ENCODE results near the gene KCNQ1OT1.

Gene KCNQ1OT1

GRCh38 chr11:2666401-2666741, 33.4 kb downstream of the KCNQ1OT1 start:
- no peak for DNase-seq

DNA sequence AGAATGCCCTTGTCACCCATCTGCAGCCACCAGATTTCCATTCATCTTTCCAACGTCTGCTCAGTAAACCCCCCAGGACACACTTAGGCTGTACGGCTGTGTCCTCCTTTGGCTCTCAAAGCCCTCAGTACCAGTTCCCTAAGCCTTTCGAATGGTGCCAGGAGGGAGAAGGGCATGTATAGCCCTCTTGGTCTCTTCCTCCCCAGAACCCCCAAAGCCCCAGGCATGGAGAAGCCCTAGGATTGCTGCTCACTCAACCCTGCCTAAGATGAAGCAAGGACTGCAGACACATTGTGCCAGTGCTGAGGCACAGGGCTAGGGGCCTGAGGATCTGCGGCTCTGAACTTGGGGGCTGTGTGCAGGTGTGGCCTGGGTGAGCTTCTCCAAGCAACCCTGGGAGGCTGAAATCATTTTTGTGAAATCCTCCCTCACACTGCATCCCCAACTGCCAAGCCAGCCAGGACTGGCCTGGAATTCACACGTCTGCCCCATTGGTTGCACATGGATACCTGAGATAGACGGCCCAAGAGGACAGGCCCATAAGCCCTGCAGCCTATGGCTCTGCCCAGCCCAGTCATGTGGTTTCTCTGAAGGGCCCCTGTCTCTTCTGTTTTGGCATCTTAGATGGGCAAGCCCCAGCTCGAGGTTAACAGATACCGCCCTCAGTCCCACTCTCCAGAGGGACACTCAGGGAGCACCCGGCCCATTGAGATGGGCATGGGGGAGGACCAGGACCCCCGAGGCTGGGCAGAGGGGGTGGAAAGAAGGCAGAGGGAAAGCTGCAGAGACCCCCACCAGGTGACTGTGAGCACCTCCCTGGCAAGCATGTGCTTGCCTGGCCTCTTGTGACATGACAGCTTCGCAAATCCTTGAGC, 34.0 kb downstream of the KCNQ1OT1 start:
- DNase-seq, result no peak

GRCh38 chr11:2664791-2665525, 34.8 kb downstream of the KCNQ1OT1 start:
- no peak for DNase-seq

- DNase-seq, result no peak
Observed at GRCh38 chr11:2664376-2664775, 35.4 kb downstream of the KCNQ1OT1 start.

DNA sequence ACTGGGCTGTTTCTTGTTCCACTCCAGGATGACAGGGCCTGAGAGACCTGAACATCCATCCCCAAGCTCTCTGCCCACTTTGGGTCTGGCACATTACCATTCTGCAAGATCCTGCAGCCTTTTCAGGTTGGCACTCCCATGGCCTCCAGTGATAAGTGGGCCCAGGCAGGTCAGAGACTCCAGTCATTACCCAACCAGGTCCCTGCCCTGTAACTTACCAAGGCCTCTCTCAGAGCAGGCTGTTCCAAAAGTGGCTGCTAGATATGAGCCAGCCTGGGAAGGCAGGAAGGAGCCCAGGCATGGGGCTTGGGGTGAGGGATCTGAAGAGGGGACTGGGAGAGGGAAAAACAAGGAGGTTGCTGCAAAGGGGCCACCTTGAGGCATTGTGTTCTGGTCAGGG, 35.9 kb downstream of the KCNQ1OT1 start:
- no peak for DNase-seq

DNA sequence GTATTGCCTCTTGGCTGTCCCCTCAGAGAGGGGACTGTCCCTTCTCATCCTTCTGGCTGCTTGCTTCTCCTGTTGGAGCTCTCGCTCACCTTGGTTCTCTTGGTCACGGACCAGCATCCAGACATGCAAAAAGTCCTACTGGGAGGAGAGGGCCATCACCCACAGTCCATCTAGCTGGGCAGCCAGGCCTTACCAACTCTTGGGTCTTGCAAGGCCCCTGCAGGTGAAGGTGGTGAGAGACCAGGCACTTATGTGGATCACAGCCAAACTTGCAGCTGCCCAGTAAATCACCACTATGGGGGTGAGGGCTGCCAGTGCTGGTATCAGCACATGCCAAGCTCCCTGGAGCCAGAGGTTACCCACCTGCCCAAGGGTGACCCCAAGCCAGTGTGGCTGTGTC, 36.3 kb downstream of the KCNQ1OT1 start:
- no peak for DNase-seq

DNA sequence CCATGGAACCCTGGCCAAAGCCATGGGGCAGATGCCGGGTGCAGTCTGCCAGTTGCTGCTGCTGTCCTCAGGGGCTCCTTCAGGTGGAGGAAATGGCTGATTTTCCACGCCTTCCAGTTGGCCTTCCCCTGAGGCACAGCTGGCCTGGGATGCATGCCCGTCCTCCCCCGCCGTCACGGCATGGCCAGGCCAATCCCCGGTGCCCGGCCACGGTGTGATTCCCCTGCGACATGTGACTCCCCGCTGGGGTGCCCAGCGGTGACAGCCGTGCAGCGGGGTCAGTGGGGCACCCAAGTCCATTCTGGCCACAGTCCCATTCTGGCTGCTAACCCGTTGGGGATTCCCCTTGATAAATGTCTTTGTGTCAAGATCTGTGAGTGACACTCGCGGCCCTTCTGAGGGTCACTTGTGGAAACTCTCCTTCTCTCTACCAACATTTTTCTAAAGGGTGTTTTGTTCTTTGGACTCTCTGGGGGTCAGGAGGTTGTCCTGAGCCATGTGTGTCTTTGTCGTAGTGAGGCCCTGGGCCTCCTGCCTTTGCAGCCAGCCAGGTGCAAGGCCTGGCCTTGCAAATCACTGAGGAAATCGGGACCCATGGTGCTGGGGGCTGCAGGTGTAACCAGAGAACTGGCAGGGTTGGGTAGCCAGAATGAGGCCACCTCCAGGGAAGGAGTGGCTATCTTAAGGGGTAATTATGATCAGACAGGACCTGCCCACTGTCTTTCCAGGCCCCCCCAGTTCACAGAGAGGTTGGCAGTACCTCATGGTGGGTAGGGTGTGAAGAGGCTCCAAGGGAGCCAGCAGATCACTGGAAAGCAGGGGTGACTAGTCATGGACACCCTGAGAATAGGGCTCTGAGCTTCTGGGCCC, 37.1 kb downstream of the KCNQ1OT1 start:
- no peak for DNase-seq

DNA sequence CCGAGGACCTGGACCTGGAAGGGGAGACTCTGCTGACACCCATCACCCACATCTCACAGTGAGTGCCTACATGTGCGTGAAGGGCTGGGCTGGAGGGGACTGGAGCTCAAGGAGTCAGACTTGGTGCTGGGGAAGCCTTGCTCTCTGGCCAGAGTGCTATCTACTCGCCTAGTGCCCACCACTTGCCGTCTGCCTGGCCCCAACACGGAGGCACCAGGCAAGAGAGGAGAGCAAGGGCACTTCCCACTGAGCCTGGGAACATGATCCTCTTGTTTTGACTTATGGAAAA, 37.8 kb downstream of the KCNQ1OT1 start:
- DNase-seq, result no peak

DNA sequence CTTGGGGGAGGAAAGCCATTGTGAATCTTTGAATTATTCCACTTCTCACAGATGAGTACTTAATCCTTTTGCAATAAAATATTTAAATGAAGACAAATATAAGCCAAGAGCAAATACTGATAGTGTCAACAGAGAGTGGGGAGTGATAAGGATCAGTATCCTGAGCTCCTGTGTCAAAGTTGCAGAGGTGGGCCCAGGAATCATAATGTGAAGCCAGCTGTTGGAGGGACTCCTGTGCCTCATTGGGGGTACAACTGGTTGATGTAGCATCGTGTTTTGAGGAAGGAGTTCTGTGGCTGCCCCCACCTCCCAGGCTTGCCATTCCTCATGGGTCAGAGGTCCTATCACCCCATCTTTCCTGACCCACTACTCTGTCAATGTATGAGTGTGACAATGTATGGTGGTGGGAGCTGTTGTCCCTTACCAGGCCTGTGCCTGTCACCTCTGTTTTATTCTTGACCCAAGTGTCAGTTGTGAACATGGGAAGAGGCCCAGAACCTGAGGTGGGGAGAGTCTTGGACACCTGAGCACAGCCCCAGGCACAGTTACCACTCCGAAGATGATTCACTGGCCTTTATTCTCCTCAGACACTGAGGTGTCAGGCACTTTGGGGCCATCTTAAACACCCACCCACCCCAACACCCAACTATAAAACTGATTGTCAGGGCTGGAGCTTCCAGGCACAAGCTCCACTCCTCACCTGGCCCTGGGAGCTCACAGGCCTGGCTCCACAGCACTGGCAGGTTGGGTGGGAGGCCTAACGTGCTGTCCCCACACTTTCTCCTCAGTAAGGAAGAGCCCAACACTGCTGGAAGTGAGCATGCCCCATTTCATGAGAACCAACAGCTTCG, 38.4 kb downstream of the KCNQ1OT1 start:
- DNase-seq, result no peak

- DNase-seq, result no peak
Observed at GRCh38 chr11:2660357-2660939, 39.3 kb downstream of the KCNQ1OT1 start.

GRCh38 chr11:2657697-2658284, 42.0 kb downstream of the KCNQ1OT1 start:
- DNase-seq, result no peak

DNA sequence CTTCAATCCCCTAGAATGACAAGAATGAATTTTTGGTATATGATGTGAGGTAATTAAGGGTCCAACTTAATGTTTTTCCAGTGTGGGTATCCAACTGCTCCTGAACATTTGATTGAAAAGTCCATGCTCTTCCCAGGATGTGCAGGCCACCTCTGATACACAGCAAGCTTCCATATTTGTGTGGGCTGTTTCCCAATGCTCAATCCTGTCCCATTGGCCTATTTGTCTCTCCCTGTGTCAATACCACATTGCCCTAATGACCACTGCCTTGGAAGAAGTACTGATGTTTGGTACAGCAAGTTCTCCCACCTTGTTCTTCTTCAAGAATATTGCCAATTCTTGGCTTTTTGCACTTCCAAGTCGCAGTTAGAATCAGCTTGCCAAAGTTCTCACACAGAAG, 42.9 kb downstream of the KCNQ1OT1 start:
- no peak for DNase-seq

DNA sequence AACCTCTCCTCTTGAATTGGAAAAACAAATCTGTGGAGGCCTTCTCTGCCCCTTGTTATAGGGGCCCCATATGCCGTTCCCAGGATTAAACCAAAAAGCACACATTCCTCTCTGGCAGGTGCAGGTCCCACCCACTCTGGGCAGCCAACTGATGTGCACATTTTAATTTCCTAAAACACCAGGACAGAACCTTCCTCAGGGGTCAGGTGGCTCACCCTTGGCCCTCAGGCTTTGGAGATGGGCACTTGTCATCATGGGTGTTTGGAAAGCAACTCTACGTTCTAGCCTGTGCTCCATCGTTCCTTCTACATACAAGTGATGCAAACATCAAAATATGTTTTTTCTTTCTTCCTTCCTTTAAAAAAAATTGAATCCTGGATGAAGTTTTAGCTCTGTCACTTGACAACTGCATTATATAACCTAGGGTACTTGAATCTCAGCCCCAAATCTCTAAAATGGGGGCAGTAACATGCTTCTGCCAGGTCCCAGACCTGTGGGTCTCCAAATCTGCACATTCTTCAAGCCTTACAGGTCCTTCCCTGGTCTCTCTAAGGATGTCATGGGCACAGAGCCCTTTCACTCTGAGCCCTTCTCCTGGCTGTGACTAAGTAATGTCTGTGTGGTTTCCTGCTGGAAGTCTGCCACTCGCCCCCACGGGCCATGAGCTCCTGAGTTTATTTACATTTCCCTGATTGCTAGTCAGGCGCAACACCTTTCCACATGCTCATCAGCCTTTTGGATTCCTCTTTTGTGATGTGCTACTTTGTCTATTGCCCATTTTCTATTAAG, 43.8 kb downstream of the KCNQ1OT1 start:
- no peak for DNase-seq

DNA sequence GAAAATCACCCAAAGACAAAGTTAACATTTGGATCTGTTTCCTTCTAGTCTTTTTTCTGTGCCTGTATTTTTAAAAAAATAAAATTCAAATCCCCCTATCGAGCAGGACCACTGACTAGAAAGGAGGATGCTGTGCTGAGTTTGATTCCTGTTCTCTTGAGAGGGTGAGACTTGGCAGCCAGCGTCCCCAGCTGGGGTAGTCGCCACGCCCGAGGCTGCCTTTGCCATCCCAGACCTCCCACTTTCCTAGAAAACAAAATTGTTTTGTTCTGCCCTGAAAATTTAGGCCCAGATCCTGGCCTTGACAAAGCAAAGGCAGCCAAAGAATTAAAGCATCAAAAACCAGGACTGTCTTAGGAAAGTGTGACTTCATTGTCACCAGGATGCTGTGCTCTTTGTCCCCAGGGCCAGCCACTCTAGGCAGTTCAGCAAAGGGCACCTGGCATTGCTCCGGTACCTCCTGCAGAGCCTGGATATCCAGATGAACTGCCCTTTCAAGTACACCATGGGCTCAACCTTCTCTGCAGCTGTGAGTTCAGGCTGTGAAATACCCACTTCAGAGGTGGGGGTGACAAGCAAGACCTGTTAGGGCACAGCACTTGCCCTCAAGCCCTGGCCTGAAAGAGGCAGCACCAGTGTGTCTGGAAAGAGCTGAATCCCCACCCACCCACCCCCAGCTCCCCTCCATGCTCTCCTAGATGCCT, 44.6 kb downstream of the KCNQ1OT1 start:
- no peak for DNase-seq

DNA sequence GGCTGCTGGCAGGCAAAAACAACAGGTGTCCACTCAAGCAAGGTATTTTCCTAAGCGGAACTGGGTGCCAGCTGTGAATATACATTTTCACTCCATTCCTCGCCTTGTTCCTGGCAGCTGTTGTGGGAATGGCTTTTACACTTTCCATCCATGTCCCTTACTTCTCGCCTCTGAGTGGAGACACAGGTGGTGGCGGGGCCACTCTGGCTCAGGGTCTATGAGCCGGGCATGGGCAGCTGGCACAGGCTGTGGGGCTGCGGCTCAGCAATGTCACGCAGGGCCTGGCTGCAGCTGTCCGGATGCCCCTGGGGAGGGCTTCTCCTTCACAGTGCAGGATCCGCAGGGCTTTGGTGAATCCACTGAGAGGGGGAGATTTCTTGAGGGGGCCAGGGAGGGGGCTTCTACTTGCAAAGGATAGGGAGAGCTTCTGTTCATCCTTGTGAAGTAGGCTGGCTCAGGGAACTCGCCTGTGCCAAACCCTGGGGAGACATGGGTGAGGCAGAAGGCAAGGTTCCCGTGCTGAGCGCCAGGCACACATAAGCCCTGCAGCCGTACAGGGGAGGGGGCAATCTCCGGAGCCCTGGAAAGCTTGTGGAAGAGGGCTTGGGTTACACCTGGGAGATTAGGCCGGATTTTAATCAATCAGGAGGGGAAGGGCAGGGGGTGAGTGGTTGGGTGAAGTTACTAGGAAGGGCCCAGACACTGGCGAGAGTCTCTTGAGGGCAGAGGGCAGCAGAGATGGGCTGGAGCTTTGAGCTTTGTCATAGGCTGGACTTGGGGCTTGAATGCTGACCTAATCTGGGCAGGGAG, 45.7 kb downstream of the KCNQ1OT1 start:
- no peak for DNase-seq

- DNase-seq, result no peak
Observed at GRCh38 chr11:2653198-2653551, 46.6 kb downstream of the KCNQ1OT1 start.

DNA sequence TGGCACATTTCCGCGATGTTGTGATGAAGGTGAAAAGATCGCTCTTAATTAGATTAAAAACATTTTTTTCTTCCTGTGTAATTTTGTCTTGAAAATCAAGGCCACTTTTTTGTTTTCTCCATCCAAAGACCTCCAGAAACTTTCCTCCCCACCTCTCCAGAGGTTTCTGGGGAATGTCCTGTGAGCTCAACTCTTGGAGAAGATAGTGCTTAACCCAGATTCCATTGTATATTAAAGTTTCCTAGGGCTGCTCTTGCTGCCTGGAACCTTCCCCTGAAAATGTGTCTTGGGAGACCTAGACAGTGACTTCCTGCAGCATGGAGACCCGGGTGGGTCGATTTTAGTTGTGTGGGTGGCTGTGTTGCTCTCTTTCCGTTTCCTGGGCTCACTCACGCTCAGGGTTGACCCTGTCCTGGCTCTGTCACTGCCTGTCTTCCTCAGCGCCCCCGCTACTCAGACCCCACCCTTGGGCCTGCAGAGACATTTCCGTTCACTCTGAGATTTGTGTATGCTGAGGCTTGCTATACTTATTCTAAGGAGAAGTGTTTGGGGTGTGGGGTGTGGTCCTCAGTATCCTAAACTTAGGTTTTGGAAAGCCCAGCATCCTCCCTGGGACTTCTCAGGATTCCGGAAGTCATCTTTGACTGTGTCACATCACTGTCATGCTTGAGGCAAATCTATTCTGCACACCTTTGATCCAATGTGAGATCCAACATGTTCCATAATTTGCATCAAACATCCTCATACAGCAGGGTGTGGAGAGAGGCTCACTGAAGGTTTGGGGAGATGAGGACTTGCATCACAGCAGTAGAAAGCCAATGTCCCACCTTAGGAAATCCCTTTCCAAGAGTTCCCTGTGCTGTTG, 47.2 kb downstream of the KCNQ1OT1 start:
- no peak for DNase-seq

DNA sequence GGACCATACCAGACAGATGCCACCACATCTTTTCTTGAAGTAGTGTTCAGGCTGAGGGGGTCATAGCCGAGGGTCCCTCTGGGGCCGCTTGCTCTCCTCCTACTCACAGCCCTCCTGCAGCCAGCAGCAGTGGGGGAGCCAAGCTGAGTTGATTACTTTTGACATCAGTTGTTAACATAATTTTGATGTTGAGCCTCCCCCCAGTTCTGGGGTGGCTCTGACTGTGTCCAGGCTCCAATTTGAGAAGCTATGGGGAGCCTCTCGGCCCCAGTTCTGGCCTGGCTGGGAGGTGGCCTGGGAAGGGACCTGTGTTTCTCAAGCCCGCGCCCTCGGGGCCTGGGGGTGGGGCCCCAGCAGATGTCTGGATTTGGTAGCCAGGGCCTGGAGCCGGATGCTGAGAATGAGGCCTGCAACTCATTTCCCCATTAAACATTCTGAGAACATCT, 47.9 kb downstream of the KCNQ1OT1 start:
- DNase-seq, result no peak

All from activated CD8-positive, alpha-beta memory T cell treated with anti-CD3 and anti-CD28 coated beads, Interleukin-2, amount 50 U/mL, for 4 hours (primary cell).